Natural killer cell treated with Interleukin-12 subunit alpha and Interleukin-12 subunit beta and Interleukin-15 and Interleukin-18, amount 100 ng/mL, for 72 hours (primary cell): ENCODE results near the gene MREG. TPM values are rescaled to one million over a fixed set of nuclear protein-coding genes. Genes with fewer than 3 reads are reported as not detected.
"Not testable (repeated sequence)": the region's sequence is repeated elsewhere in the genome, so short reads cannot be mapped to it uniquely, and the experiment has no call there.

Source experiments
- ATAC-seq, 2 donors: fragments of 150-1000 bp; cut with Tn5 transposase in 1 of 2; sonication (Bioruptor Pico), chemical (Tn5 transposase) in 1 of 2; 2 replicates each; pipeline ENCODE4 v1.10.0; 2021
- DNase-seq: peaks from one replicate; pipeline ENCODE4 v3.0.0; 2022; ENCODE audit warnings: low spot score
- H3K27ac Mint-ChIP-seq, 2 donors: 1 replicate in 1 of 2; 2 replicates in 1 of 2; pipeline ENCODE4 v1.8.0; 2022; ENCODE audit warnings: mixed read lengths in 2 of 2, mild to moderate bottlenecking in 1 of 2, moderate library complexity in 1 of 2
- H3K27me3 Mint-ChIP-seq, 2 donors: 1 replicate in 1 of 2; 2 replicates in 1 of 2; pipeline ENCODE4 v1.8.0; 2022; ENCODE audit warnings: mixed read lengths in 2 of 2
- H3K36me3 Mint-ChIP-seq: one replicate; pipeline ENCODE4 v1.8.0; 2022; ENCODE audit warnings: mixed read lengths
- H3K4me1 Mint-ChIP-seq, 2 donors: 1 replicate in 1 of 2; 2 replicates in 1 of 2; pipeline ENCODE4 v1.8.0; 2022; ENCODE audit warnings: low read depth in 2 of 2, mixed read lengths in 2 of 2, mild to moderate bottlenecking in 1 of 2
- H3K4me3 Mint-ChIP-seq: one replicate; pipeline ENCODE4 v1.8.0; 2022; ENCODE audit warnings: mixed read lengths
- H3K9me3 Mint-ChIP-seq: 2 replicates; pipeline ENCODE4 v1.8.0; 2022; ENCODE audit warnings: mixed read lengths
- total RNA-seq, 2 donors: library from RNA; stranded (reverse); gene quantifications; one replicate each; pipeline ENCODE4 v1.2.3, GENCODE V29; 2022

MREG gene
- total RNA-seq, 2 donors from 2014 or later: 9.2 to 14.6 TPM

DNA sequence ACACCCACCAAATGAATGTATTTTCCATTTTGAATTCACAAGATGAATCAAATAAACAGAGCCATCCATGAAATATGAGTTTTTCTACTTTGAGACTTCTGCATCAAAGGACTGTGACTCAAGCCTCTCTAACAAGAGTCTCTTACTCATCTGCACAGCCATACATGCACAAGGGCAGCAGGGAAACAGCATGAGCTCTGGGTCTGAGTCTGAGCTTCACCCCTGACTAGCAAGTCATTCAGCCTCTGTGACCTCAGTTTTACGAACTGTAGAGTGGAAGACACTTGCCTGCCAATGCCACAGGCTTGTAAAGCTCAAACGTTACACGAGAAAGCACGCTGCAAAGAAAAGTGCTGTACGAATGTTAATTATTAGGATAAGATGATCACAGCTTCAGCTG lies 42.9 kb downstream of the MREG start:
- Mint-ChIP-seq H3K9me3 (no peaks in the 10 kb centered on the region), H3K27me3 (no peaks in the 10 kb centered on the region), H3K4me3 (peak overlapping the region; percentile 10), H3K36me3 (peaks cover 12% of the 10 kb centered on the region), H3K4me1 (peaks cover 27 to 58% of the 10 kb centered on the region in 2 donors), H3K27ac (no peak overlapping the region)
- DNase-seq (no peak), ATAC-seq (peak in 1 of 2 donors; percentile 78)

- ATAC-seq (no peak), DNase-seq (no peak)
- peaks cover 12% of the 10 kb centered on the region for H3K36me3 Mint-ChIP-seq
- H3K4me3 Mint-ChIP-seq: no peak overlapping the region
- H3K27me3 Mint-ChIP-seq: no peaks in the 10 kb centered on the region
- H3K9me3 Mint-ChIP-seq: no peaks in the 10 kb centered on the region
- H3K4me1 Mint-ChIP-seq: peaks cover 24 to 59% of the 10 kb centered on the region in 2 donors
- H3K27ac Mint-ChIP-seq: no peak overlapping the region
Measured at GRCh38 chr2:215969131-215969841, 44.1 kb downstream of the MREG start.

DNA sequence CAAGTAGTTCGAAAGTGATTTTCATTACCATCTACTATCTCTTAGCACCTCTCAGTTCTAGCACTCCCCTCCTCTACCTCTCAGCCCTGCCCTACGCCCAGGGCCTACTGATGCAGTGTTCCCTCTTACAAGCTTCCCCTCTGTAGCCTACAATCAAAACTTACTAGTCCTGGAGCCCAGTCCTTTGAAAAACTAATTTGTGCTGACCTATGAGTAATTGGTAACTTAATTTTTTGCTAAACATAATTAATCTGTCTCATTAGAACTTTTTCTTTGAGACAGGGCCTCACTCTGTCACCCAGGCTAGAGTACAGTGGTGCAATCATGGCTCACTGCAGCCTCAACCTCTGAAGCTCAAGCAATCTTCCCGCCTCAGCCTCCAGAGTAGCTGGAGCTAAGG lies 44.9 kb downstream of the MREG start:
- Mint-ChIP-seq H3K27ac (no peak overlapping the region), H3K27me3 (no peaks in the 10 kb centered on the region), H3K4me1 (peaks cover 18 to 51% of the 10 kb centered on the region in 2 donors), H3K4me3 (no peak overlapping the region), H3K9me3 (no peaks in the 10 kb centered on the region), H3K36me3 (peaks cover 12% of the 10 kb centered on the region)
- DNase-seq (no peak), ATAC-seq (no peak)

DNA sequence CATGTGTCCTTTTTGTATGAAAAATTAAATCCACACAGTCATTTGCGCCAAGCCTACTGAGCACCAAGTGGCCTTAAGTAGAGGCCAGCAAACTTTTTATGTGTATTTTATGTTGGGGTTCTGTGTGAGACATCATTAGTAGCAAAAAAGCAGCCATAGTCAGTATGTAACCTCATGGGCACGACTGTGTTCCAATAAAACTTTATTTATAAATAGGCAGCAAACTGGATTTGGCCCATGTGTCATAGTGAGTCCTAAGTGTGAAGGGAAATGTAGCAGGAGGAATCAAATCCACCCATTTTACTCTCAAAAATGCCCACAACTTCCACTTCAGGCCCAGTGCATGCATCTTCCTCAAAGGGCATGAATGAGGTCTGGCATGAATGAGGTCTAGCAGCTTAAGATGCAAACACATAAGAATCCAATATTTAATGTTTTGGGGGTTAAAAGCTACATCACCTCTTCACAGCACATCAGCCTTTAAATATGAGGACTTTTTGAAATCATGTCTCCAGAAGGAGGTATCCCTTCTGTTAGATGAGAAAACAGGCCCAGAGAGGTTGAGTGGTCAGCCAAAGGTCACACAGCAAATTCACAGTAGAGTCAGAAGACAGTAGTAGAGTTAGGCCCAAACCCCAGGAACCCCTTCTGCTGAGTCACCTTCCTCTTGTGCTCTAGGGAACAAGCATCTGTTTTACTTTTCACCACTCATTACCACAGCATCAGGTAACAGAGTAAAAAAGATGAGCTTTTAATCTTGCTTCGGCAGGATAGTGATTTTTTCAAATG lies 45.6 kb downstream of the MREG start:
- H3K4me3 Mint-ChIP-seq: no peak overlapping the region
- DNase-seq (no peak), ATAC-seq (peak in 1 of 2 donors; percentile 58)
- no peaks in the 10 kb centered on the region for H3K9me3 Mint-ChIP-seq
- H3K27me3 Mint-ChIP-seq: no peaks in the 10 kb centered on the region
- H3K36me3 Mint-ChIP-seq: peaks cover 12% of the 10 kb centered on the region
- peaks cover 18 to 44% of the 10 kb centered on the region in 2 donors for H3K4me1 Mint-ChIP-seq
- H3K27ac Mint-ChIP-seq: no peak overlapping the region

- Mint-ChIP-seq H3K9me3 (no peaks in the 10 kb centered on the region), H3K27me3 (no peaks in the 10 kb centered on the region), H3K4me3 (no peak overlapping the region), H3K4me1 (peaks cover 18 to 44% of the 10 kb centered on the region in 2 donors), H3K36me3 (peaks cover 12% of the 10 kb centered on the region), H3K27ac (no peak overlapping the region)
- DNase-seq (no peak), ATAC-seq (no peak)
Measured at GRCh38 chr2:215966951-215967350, 46.4 kb downstream of the MREG start.

- no peaks in the 10 kb centered on the region for H3K9me3 Mint-ChIP-seq
- peaks cover 18 to 40% of the 10 kb centered on the region in 2 donors for H3K4me1 Mint-ChIP-seq
- ATAC-seq (no peak), DNase-seq (no peak)
- peaks cover 8% of the 10 kb centered on the region for H3K36me3 Mint-ChIP-seq
- peak overlapping the region in 1 of 2 donors; percentile 5 for H3K27ac Mint-ChIP-seq
- H3K27me3 Mint-ChIP-seq: no peaks in the 10 kb centered on the region
- no peak overlapping the region for H3K4me3 Mint-ChIP-seq
Measured at GRCh38 chr2:215966274-215966673, 47.1 kb downstream of the MREG start.

- H3K4me3 Mint-ChIP-seq: no peak overlapping the region
- DNase-seq (no peak), ATAC-seq (no peak)
- peaks cover 2% of the 10 kb centered on the region for H3K36me3 Mint-ChIP-seq
- H3K4me1 Mint-ChIP-seq: peaks cover 15 to 35% of the 10 kb centered on the region in 2 donors
- peak overlapping the region in 1 of 2 donors; percentile 5 for H3K27ac Mint-ChIP-seq
- H3K9me3 Mint-ChIP-seq: no peaks in the 10 kb centered on the region
- H3K27me3 Mint-ChIP-seq: no peaks in the 10 kb centered on the region
Measured at GRCh38 chr2:215965532-215966165, 47.7 kb downstream of the MREG start.

DNA sequence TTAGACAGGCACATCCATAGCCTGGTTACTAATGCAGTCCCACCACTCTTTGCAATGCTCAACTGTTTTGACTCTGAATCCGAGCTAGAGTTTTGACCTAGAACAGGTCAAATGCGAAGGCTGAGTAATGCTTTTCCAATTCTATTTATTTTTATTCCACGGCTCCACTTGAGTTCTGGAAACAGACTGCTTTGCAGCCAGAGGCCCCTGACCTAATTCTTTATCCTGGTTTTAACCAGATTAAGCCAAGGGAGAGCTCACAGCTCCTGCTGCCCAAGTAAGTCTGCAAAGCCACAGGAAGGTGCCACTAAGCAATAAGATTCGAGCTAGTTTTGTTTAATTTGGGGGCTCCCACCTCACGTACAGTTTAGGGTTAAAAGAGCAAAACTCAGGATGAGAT lies 51.4 kb downstream of the MREG start:
- H3K27ac Mint-ChIP-seq: no peak overlapping the region
- no peaks in the 10 kb centered on the region for H3K9me3 Mint-ChIP-seq
- H3K4me3 Mint-ChIP-seq: no peak overlapping the region
- peaks cover 7 to 15% of the 10 kb centered on the region in 2 donors for H3K4me1 Mint-ChIP-seq
- DNase-seq (no peak), ATAC-seq (no peak)
- H3K36me3 Mint-ChIP-seq: no peaks in the 10 kb centered on the region
- no peaks in the 10 kb centered on the region for H3K27me3 Mint-ChIP-seq

DNA sequence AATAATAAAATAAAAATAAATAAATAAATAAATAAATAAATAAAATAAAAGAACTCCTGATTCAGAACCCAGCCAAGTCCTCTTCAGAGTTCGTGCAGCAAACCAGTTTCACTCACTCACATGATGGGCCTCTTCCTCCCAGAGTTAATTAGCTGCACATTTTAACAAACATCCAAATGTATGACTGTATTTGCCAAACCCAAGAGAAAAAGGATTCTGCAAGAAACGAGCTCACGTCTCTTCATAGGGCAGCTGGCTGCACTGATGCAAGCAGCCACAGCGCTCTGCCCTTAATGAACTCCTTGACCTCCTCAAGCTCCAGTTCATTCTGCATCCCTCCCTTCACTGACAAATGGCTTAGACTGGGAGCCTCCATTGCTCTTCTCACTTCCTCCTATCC lies 55.1 kb downstream of the MREG start:
- Mint-ChIP-seq H3K4me1 (no peaks in the 10 kb centered on the region), H3K36me3 (no peaks in the 10 kb centered on the region), H3K9me3 (no peaks in the 10 kb centered on the region)

GRCh38 chr2:215957354-215958122 lies 55.8 kb downstream of the MREG start:
- H3K4me1 Mint-ChIP-seq, ATAC-seq, H3K27me3 Mint-ChIP-seq, H3K36me3 Mint-ChIP-seq, DNase-seq, H3K9me3 Mint-ChIP-seq, H3K4me3 Mint-ChIP-seq, H3K27ac Mint-ChIP-seq: not testable (repeated sequence)

More for the DNA sequence above, 55.1 kb downstream of the MREG start:
- DNase-seq (no peak), ATAC-seq (no peak)
- Mint-ChIP-seq H3K4me3 (no peak overlapping the region), H3K27me3 (no peaks in the 10 kb centered on the region), H3K27ac (no peak overlapping the region)

DNA sequence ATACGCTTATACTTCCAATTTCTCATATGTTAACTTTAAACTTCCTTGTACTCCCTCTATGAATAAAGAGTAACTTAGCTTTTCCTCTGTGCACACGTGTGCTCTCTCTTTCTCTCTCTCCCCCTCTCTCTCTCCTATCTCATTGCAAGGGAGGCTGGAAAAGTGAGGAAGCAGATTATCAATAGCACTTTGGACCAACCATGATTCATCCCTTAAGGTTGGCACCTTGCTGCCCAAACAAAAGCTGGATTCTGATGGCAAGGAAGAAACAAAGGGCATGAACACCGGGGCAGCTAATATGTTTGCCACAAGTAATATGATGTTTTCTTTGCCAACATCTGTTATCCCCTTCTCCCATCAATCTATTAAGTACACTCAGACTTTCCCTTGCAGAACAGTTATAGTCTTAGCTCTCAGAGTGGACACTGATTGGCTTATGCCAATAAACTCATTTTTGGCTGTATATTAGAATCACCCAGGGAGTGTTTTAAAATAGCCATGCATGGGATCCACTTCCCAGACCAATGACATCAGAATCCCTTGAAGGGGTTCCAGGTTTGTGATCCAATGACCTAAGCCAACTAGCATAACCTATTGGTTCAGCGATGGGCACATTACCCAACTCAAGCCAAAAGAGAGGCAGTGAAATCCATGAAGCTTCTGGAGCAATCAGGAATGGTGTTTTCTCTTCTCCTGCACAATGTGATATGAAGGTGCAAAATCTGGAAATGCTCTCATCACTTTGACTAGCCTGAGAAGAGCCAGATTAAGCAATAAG lies 60.3 kb downstream of the MREG start:
- Mint-ChIP-seq H3K4me1 (no peaks in the 10 kb centered on the region), H3K36me3 (no peaks in the 10 kb centered on the region), H3K27me3 (no peaks in the 10 kb centered on the region), H3K27ac (no peak overlapping the region), H3K4me3 (no peak overlapping the region), H3K9me3 (no peaks in the 10 kb centered on the region)
- DNase-seq (no peak), ATAC-seq (no peak)

DNA sequence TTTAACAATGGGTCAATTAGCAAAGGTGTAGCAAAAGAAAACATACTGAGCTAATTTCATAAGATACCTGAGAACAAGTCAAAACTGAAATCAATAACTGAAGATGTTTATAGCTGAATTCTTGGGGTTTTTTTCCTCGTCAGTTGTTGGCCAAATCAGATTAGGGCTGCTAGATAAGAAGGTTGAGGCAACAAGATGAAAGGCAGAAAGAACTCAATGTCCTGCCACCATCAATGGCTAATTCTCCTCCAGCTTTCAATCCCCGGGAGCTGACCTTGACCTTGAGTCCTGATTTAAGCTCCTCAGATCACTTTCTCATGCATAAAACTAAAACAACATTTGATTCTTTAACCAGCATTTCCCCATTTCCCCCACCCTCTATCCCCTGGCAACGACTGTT lies 61.8 kb downstream of the MREG start:
- H3K36me3 Mint-ChIP-seq: no peaks in the 10 kb centered on the region
- H3K9me3 Mint-ChIP-seq: no peaks in the 10 kb centered on the region
- H3K4me3 Mint-ChIP-seq: no peak overlapping the region
- H3K4me1 Mint-ChIP-seq: no peaks in the 10 kb centered on the region
- H3K27me3 Mint-ChIP-seq: no peaks in the 10 kb centered on the region
- no peak for ATAC-seq
- no peak for DNase-seq
- H3K27ac Mint-ChIP-seq: no peak overlapping the region

DNA sequence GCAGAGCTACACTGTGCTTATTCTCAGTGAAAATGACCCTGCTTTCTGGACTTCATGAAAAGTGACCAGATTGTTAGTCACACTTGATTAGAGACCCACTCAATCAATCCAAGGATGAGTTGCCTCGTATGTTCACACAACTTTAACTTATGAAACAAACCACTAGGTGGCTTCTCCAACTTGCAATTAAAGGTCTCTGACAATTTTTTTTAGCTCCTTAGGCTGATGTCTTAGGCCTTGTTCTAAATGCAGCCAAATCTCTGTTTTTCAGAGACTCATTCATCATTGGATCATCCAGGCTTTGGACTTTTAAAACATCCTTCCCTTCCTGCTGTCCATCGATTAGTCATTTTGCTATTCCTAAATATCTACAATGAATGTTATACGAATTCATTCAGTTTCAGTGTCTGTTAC lies 63.4 kb downstream of the MREG start:
- Mint-ChIP-seq H3K9me3 (no peaks in the 10 kb centered on the region), H3K27me3 (no peaks in the 10 kb centered on the region), H3K27ac (no peak overlapping the region), H3K4me1 (no peaks in the 10 kb centered on the region), H3K4me3 (no peak overlapping the region), H3K36me3 (no peaks in the 10 kb centered on the region)
- DNase-seq: no peak
- peak in 1 of 2 donors; percentile 66 for ATAC-seq
